IPS DF 6.9 (cell line): ENCODE results near the gene DDIT4L.

ENCODE experiments used
- DNase-seq: peaks from one replicate; pipeline ENCODE4 v3.0.0-alpha.2; 2013; ENCODE audit warnings: low read depth, low spot score
- H3K27ac ChIP-seq: one replicate; pipeline ENCODE4 v1.5.1; 2013; ENCODE audit warnings: low read length, control low read depth
- H3K27me3 ChIP-seq: 2 replicates; pipeline ENCODE4 v1.6.1; 2013; ENCODE audit warnings: mild to moderate bottlenecking, low read length; ENCODE audit not compliant: control insufficient read depth, insufficient read depth
- H3K36me3 ChIP-seq: 2 replicates; pipeline ENCODE4 v1.6.1; 2013; ENCODE audit warnings: low read length; ENCODE audit not compliant: control insufficient read depth, insufficient read depth
- H3K4me1 ChIP-seq: 2 replicates; pipeline ENCODE4 v1.6.1; 2013; ENCODE audit warnings: low read length; ENCODE audit not compliant: control insufficient read depth, insufficient read depth
- H3K4me3 ChIP-seq: 2 replicates; pipeline ENCODE4 v1.5.1; 2013; ENCODE audit warnings: mild to moderate bottlenecking, low read length
- H3K9me3 ChIP-seq: 2 replicates; pipeline ENCODE4 v1.6.1; 2013; ENCODE audit warnings: low read length, inconsistent platforms; ENCODE audit not compliant: control insufficient read depth, insufficient read depth
- WGBS: extraction: QIAGEN DNeasy Blood & Tissue Kit; methylation state at CpG from one replicate; pipeline ENCODE4 v1.1.7; 2013; ENCODE audit warnings: mixed read lengths, missing lambda C conversion rate; ENCODE audit not compliant: insufficient read length, insufficient coverage; 5-methylcytosine and 5-hydroxymethylcytosine counted together

Gene DDIT4L

DNA sequence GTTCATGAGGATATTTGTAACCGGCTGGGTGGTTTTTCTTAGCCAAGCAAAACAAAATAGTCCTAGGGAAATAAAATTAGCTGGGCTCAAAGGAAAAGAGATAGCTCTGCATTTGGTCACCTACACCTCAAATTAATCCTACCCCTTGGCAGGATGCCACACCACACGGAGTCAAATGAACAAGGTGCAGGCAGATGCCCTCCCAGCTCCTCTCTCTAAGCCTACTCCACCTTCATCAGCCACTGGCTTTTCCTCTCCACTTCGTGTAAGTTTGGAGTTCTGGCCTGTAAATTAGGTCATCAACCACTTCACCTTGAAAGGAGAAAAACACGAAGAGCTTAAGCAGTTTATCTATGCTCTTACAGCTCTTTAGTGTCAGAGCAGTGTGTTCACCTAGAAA is 1.4 kb downstream of the DDIT4L start:
- H3K9me3 ChIP-seq: no peaks in the 10 kb centered on the region
- peaks cover 3% of the 10 kb centered on the region for H3K4me1 ChIP-seq
- peaks cover 5% of the 10 kb centered on the region; the same call in 1 of the 2 replicates for H3K27me3 ChIP-seq
- H3K4me3 ChIP-seq: no peak overlapping the region
- DNase-seq: no peak
- H3K27ac ChIP-seq: no peak overlapping the region
- WGBS: no CpG with 5 or more reads among the region's 4 CpGs
- H3K36me3 ChIP-seq: no peaks in the 10 kb centered on the region

DNA sequence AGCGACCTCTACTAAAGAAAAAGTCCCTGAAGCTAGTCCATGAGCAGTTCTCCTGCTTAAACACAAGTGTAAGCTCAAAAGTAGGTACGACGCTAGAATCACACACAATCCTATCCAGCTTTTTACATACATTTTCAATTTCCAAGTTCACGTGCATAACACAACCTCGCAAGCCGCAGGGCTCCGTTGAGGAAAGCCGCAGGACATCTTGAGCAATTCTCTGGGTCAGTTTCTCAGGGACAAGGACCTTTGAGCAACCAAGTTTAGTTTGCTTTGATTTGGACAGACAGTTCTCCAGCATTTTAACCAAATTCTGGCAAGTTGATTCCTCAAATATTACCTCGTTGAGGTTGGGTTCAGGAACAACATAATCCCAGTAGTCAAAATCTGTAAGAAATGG is 2.5 kb downstream of the DDIT4L start:
- Histone ChIP-seq H3K27ac (no peak overlapping the region), H3K4me3 (no peak overlapping the region), H3K36me3 (no peaks in the 10 kb centered on the region), H3K9me3 (no peaks in the 10 kb centered on the region), H3K27me3 (peaks cover 5% of the 10 kb centered on the region; the same call in 1 of the 2 replicates), H3K4me1 (peaks cover 3% of the 10 kb centered on the region)
- WGBS: no CpG with 5 or more reads among the region's 9 CpGs
- DNase-seq: no peak

DNA sequence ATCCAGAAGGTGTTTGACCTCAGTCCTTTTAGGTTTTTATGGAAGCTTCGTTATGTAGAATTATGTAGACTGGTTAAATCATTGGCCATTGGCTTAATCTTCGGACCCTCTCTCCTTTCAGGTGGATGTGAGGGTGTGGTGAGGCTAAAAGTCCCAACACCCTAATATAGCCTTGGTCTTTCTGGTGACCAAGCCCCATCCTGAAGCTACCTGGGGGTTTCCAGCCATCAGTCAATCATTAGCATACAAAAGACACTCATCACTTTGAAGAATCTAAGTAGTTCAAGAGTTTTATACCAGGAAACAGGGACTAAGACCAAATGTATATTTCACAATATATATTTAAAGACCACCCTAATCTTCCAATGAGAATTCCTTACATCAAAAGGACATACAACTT is 5.5 kb downstream of the DDIT4L start:
- Histone ChIP-seq H3K4me3 (no peak overlapping the region), H3K36me3 (no peaks in the 10 kb centered on the region), H3K27me3 (no peaks in the 10 kb centered on the region; the same call in 1 of the 2 replicates), H3K27ac (no peak overlapping the region), H3K9me3 (no peaks in the 10 kb centered on the region), H3K4me1 (peaks cover 2% of the 10 kb centered on the region)
- WGBS: no CpG with 5 or more reads among the region's 2 CpGs
- no peak for DNase-seq

DNA sequence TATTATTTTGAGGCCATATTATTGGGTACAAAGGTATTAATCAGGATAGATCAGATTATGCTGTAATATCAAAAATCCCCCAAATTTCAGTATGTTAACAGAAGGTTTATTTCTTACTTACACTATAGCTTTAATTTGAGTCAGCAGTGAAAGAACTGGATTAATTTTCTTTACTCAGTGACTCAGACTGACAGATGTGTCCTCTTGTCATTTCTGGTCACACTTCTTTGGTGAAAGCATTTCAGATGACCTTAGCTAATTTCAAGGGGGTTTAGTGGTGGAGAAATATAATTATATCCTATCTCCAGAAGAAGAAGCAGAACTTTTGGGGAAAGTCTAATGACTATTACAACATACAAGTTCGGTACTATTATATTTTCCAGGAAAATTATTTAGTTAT is 12.4 kb downstream of the DDIT4L start:
- no peaks in the 10 kb centered on the region for H3K27me3 ChIP-seq
- H3K36me3 ChIP-seq: no peaks in the 10 kb centered on the region
- H3K4me3 ChIP-seq: no peak overlapping the region
- DNase-seq: no peak
- no peak overlapping the region for H3K27ac ChIP-seq
- no CpG with 5 or more reads among the region's 1 CpG for WGBS
- no peaks in the 10 kb centered on the region for H3K9me3 ChIP-seq
- H3K4me1 ChIP-seq: no peaks in the 10 kb centered on the region; the same call in 1 of the 2 replicates

DNA sequence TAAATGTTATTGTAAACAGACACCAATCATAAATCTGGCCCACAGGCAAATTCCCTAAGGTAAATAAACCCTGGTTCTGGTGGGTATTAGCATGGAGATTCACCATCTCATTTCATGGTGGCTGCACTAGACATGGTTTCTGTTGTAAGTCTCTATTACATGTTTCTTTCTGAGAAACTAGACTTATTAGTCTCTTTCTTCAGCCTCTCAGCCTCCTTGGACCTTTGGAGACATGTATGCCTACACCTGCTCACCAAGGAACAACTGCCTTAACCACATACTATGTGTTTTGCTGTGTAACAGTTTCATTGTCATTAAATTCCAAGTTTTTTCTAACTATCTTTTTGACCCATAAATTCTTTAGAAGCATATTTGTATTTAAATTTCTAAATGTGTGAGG is 13.1 kb downstream of the DDIT4L start:
- Histone ChIP-seq H3K9me3 (no peaks in the 10 kb centered on the region), H3K27ac (no peak overlapping the region), H3K4me1 (no peaks in the 10 kb centered on the region; the same call in 1 of the 2 replicates), H3K4me3 (no peak overlapping the region), H3K36me3 (no peaks in the 10 kb centered on the region), H3K27me3 (no peaks in the 10 kb centered on the region)
- no peak for DNase-seq

DNA sequence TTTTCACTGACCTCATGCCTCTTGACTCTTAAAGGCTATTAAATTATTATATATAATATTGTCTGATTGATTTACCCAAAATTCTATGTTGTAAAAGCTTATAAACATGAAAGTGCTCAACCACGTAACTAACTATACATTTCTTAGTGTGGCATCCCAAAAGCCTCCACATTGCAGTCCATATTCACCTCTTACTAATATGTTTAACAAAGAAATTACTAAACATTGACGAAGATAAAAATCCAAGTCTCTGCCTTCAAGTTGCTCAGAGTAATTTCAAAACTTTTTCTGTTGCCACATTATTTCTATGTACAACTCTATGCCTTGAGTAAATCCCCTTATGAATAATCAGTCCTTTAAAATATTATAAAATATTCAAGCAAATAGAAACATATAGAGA is 14.4 kb downstream of the DDIT4L start:
- Histone ChIP-seq H3K4me3 (no peak overlapping the region), H3K4me1 (no peaks in the 10 kb centered on the region; the same call in 1 of the 2 replicates), H3K27ac (no peak overlapping the region), H3K9me3 (no peaks in the 10 kb centered on the region), H3K27me3 (no peaks in the 10 kb centered on the region), H3K36me3 (no peaks in the 10 kb centered on the region)
- WGBS: no CpG with 5 or more reads among the region's 2 CpGs
- no peak for DNase-seq

DNA sequence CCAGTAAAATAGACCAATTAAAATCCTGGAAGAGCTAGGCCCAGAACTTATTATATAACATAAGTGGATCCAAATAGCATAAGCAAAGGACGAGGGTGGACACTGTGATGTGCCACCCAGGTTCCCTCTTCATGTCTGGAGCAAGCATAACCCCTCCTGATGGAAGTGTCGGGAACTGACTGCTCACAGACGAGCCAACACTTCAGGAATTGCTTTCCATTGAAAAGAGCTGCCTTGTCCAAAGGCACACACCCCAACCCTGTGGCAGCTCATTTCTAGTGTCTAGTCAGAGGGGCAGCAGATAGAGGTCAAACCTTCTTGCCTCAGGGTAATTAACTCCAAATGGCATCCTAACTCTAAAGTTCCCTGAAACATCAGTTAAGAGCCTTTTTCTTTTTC is 15.3 kb downstream of the DDIT4L start:
- no peak overlapping the region for H3K4me3 ChIP-seq
- H3K4me1 ChIP-seq: no peaks in the 10 kb centered on the region; the same call in 1 of the 2 replicates
- H3K36me3 ChIP-seq: no peaks in the 10 kb centered on the region
- no CpG with 5 or more reads among the region's 3 CpGs for WGBS
- H3K9me3 ChIP-seq: no peaks in the 10 kb centered on the region
- no peaks in the 10 kb centered on the region for H3K27me3 ChIP-seq
- no peak overlapping the region for H3K27ac ChIP-seq
- no peak for DNase-seq

DNA sequence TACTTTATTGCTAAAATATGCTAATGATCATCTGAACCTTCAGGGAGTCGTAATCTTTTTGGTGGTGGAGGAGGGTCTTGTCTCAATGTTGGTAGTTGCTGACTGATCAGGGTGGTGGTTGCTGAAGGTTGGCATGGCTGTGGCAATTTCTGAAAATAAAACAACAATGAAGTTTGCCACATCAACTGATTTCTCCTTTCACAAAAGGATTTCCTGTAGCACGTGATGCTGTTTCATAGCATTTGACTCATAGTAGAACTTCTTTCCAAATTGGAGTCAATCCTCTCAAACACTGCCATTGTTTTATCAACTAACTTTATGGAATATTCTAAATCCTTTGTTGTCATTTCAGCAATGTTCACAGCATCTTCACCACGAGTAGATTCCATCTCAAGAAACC is 19.3 kb downstream of the DDIT4L start:
- Histone ChIP-seq H3K9me3 (no peaks in the 10 kb centered on the region), H3K27ac (no peak overlapping the region), H3K4me1 (no peaks in the 10 kb centered on the region), H3K36me3 (no peaks in the 10 kb centered on the region), H3K4me3 (no peak overlapping the region), H3K27me3 (no peaks in the 10 kb centered on the region)
- no peak for DNase-seq
- WGBS: no CpG with 5 or more reads among the region's 3 CpGs

DNA sequence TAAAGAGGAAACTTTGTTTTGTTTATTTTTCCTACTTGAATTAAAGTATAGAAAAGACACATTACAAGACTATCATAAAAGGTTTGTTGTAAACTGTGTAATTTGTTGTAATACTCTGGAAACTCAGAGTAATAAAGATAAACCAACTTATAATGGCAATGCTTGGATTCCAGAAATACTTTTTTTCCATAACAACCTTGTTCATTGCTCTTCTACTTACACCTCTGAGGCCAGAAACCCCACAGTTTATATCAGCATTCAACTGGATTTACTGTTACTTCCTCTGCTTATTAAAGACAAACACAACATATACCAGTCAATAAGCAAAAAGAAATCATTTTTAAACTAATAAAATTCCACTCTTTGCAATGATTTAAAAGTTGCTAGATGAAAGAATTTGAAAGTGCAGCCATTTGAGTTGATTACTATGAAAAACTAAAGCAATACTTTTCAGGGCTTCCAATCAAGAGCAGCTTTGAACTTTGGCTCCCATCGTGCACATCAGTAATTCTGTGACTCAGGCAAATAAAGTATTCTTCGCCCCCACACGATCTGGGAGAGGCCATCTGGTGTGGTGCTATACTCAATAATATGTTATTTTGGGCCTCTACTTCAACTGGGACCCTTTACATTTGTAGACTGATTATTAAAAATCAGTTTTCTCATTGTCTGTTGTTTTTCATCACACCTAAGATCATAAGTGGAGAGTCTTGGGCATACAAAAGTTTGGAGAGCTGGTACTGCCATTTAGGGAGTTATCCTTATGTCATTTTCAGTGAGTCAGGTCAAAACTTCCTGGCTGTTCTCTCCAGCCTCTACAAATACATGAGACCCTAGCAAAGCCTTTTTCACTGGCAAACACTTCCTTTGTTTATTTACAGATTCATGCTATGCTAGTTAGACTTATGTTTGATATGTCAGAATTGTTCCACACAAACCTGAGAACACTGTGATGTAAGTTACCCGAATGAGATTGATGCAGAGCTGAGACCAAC is 20.5 kb downstream of the DDIT4L start:
- no peak overlapping the region for H3K4me3 ChIP-seq
- H3K9me3 ChIP-seq: no peaks in the 10 kb centered on the region
- DNase-seq: no peak
- H3K27ac ChIP-seq: no peak overlapping the region
- no peaks in the 10 kb centered on the region for H3K27me3 ChIP-seq
- no peaks in the 10 kb centered on the region for H3K4me1 ChIP-seq
- WGBS: no CpG with 5 or more reads among the region's 4 CpGs
- no peaks in the 10 kb centered on the region for H3K36me3 ChIP-seq

DNA sequence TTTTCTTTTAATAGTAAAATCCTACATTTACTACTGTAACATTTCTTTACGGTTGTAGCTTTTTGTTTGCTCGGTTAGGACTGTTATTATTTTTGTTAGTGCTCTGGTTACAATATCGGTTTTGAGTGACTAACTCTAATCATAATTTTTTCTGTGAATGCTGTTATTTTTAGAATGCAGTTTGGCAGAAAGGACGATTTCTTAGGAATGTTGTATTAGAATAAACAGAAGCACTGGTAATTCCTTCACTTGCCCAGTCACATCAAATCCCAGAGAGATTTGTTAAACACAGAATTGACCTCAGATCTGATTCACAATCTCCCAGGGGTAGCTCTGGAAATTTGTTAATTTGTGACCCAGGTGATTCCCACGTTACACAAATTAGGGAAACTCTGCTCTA is 21.7 kb downstream of the DDIT4L start:
- no peaks in the 10 kb centered on the region for H3K36me3 ChIP-seq
- no peak overlapping the region for H3K27ac ChIP-seq
- no peaks in the 10 kb centered on the region for H3K27me3 ChIP-seq
- DNase-seq: no peak
- no peaks in the 10 kb centered on the region for H3K4me1 ChIP-seq
- no peaks in the 10 kb centered on the region for H3K9me3 ChIP-seq
- no peak overlapping the region for H3K4me3 ChIP-seq
- WGBS: 100% methylated on average over 1 of the region's 5 CpGs
